HG03432 (cell line): ENCODE data around the gene MAPK11.

Experiments
- ATAC-seq: cut with Tn5 transposase; IDR thresholded peaks from one replicate; pipeline ENCODE4 v1.9.1; 2021; ENCODE audit warnings: mild to moderate bottlenecking, moderate library complexity; ENCODE audit not compliant: unreplicated experiment

The MAPK11 gene

GRCh38 chr22:50227579-50228215 lies 42.5 kb downstream of the MAPK11 start:
- ATAC-seq = no peak

GRCh38 chr22:50226875-50227165 lies 43.4 kb downstream of the MAPK11 start:
- no peak for ATAC-seq

GRCh38 chr22:50226063-50226874 lies 43.9 kb downstream of the MAPK11 start:
- ATAC-seq = no peak

- no peak for ATAC-seq
Observed at GRCh38 chr22:50225200-50225969, 44.8 kb downstream of the MAPK11 start.

- ATAC-seq = no peak
Observed at GRCh38 chr22:50224071-50224470, 46.1 kb downstream of the MAPK11 start.

- no peak for ATAC-seq
Observed at GRCh38 chr22:50222508-50222907, 47.7 kb downstream of the MAPK11 start.

- ATAC-seq = no peak
Observed at GRCh38 chr22:50221410-50222300, 48.5 kb downstream of the MAPK11 start.

- no peak for ATAC-seq
Observed at GRCh38 chr22:50220603-50221409, 49.4 kb downstream of the MAPK11 start.

GRCh38 chr22:50219800-50220602 lies 50.2 kb downstream of the MAPK11 start:
- no peak for ATAC-seq

- no peak for ATAC-seq
Observed at GRCh38 chr22:50218996-50219727, 51.0 kb downstream of the MAPK11 start.

- no peak for ATAC-seq
Observed at GRCh38 chr22:50218153-50218995, 51.8 kb downstream of the MAPK11 start.

- ATAC-seq = no peak
Observed at GRCh38 chr22:50217543-50218152, 52.5 kb downstream of the MAPK11 start.

GRCh38 chr22:50216684-50217520 lies 53.3 kb downstream of the MAPK11 start:
- no peak for ATAC-seq

- ATAC-seq = no peak
Observed at GRCh38 chr22:50216055-50216683, 54.0 kb downstream of the MAPK11 start.

- no peak for ATAC-seq
Observed at GRCh38 chr22:50215297-50216054, 54.7 kb downstream of the MAPK11 start.
